ENCODE results near the gene APLN.

Gene APLN

GRCh38 chrX:129679901-129680300, 25.1 kb upstream of the APLN start:
- no peak for TF ChIP-seq Cebpa-rat (IDR thresholded peaks at IDR 0.05)
- Histone ChIP-seq H4K20me1 (no peaks in the 10 kb centered on the region; a peak in 1 of 22 replicates), H3K9ac (no peak overlapping the region), H3K27ac (no peak overlapping the region), H3K9me3 (replicated peaks in 1 of 11) (peaks cover 0 to 8% (median 0%) of the 10 kb centered on the region in 11 experiments; a peak in 3 of 22 replicates), H3K36me3 (no peaks in the 10 kb centered on the region), H3K4me3 (no peak overlapping the region), H3K27me3 (peaks cover 50 to 93% (median 79%) of the 10 kb centered on the region in 11 experiments), H3K4me2 (no peak overlapping the region), H3K4me1 (peaks cover 10 to 18% (median 16%) of the 10 kb centered on the region in 10 experiments; a peak in 17 of 20 replicates)

- TF ChIP-seq Cebpa-rat (IDR thresholded peaks at IDR 0.05): no peak
- peak overlapping the region; percentile 59 to 83 (median 71) for H3K4me2 ChIP-seq
- H3K9ac ChIP-seq: peak overlapping the region; percentile 30 to 69 (median 60); a peak in 15 of 22 replicates
- peaks cover 51 to 90% (median 71%) of the 10 kb centered on the region in 11 experiments for H3K27me3 ChIP-seq
- H4K20me1 ChIP-seq: no peaks in the 10 kb centered on the region; a peak in 1 of 22 replicates
- H3K4me3 ChIP-seq: peak overlapping the region; percentile 9 to 57 (median 40); a peak in 15 of 20 replicates
- no peaks in the 10 kb centered on the region for H3K36me3 ChIP-seq
- H3K9me3 ChIP-seq (replicated peaks in 1 of 11): peaks cover 0 to 8% (median 0%) of the 10 kb centered on the region in 11 experiments; a peak in 3 of 22 replicates
- H3K27ac ChIP-seq: peak overlapping the region in 9 of 11 experiments; percentile 46 to 70 (median 57); a peak in 13 of 22 replicates
- H3K4me1 ChIP-seq: peaks cover 10 to 18% (median 16%) of the 10 kb centered on the region in 10 experiments; a peak in 17 of 20 replicates
These were observed 23.9 kb upstream of the APLN start for GRCh38 chrX:129678614-129679195.

GRCh38 chrX:129667412-129667811, 12.7 kb upstream of the APLN start:
- H4K20me1 ChIP-seq: no peaks in the 10 kb centered on the region
- peaks cover 47 to 77% (median 69%) of the 10 kb centered on the region in 11 experiments for H3K27me3 ChIP-seq
- H3K4me2 ChIP-seq: no peak overlapping the region
- H3K27ac ChIP-seq: no peak overlapping the region
- peaks cover 10 to 13% (median 10%) of the 10 kb centered on the region in 10 experiments for H3K4me1 ChIP-seq
- peaks cover 20 to 41% (median 30%) of the 10 kb centered on the region in 11 experiments for H3K9me3 ChIP-seq (replicated peaks in 1 of 11)
- no peak overlapping the region for H3K4me3 ChIP-seq
- no peaks in the 10 kb centered on the region for H3K36me3 ChIP-seq
- no peak for TF ChIP-seq Cebpa-rat (IDR thresholded peaks at IDR 0.05)
- no peak overlapping the region for H3K9ac ChIP-seq

GRCh38 chrX:129665916-129666644, 11.3 kb upstream of the APLN start:
- H3K27ac ChIP-seq: no peak overlapping the region

GRCh38 chrX:129663171-129663570, 8.4 kb upstream of the APLN start:
- peaks cover 36 to 56% (median 50%) of the 10 kb centered on the region in 11 experiments for H3K9me3 ChIP-seq (replicated peaks in 1 of 11)
- H3K4me2 ChIP-seq: peak overlapping the region; percentile 5 to 57 (median 47); a peak in 20 of 22 replicates
- peaks cover 71 to 98% (median 93%) of the 10 kb centered on the region in 11 experiments for H3K27me3 ChIP-seq
- H3K9ac ChIP-seq: no peak overlapping the region
- H3K4me1 ChIP-seq: peaks cover 10 to 15% (median 10%) of the 10 kb centered on the region in 10 experiments
- no peaks in the 10 kb centered on the region for H3K36me3 ChIP-seq
- TF ChIP-seq Cebpa-rat (IDR thresholded peaks at IDR 0.05): no peak
- H4K20me1 ChIP-seq: no peaks in the 10 kb centered on the region
- H3K27ac ChIP-seq: no peak overlapping the region
- 0 out of 20 replicates have a peak overlapping the region, but pooled peaks of 1 of the 10 experiments have one; percentile 12 for H3K4me3 ChIP-seq

More at GRCh38 chrX:129665916-129666644, 11.3 kb upstream of the APLN start:
- H3K4me3 ChIP-seq: no peak overlapping the region
- peaks cover 10 to 15% (median 10%) of the 10 kb centered on the region in 10 experiments for H3K4me1 ChIP-seq
- peaks cover 59 to 90% (median 79%) of the 10 kb centered on the region in 11 experiments for H3K27me3 ChIP-seq
- TF ChIP-seq Cebpa-rat (IDR thresholded peaks at IDR 0.05): no peak
- peaks cover 16 to 44% (median 30%) of the 10 kb centered on the region in 11 experiments for H3K9me3 ChIP-seq (replicated peaks in 1 of 11)
- no peak overlapping the region for H3K4me2 ChIP-seq
- H3K9ac ChIP-seq: no peak overlapping the region
- no peaks in the 10 kb centered on the region for H3K36me3 ChIP-seq
- H4K20me1 ChIP-seq: no peaks in the 10 kb centered on the region

- H3K27me3 ChIP-seq: peaks cover 73 to 98% (median 96%) of the 10 kb centered on the region in 11 experiments
- no peak overlapping the region for H3K9ac ChIP-seq
- no peak overlapping the region for H3K4me2 ChIP-seq
- peaks cover 10 to 15% (median 10%) of the 10 kb centered on the region in 10 experiments for H3K4me1 ChIP-seq
- H3K36me3 ChIP-seq: no peaks in the 10 kb centered on the region
- no peak overlapping the region for H3K27ac ChIP-seq
- no peak overlapping the region for H3K4me3 ChIP-seq
- H3K9me3 ChIP-seq (replicated peaks in 1 of 11): peaks cover 20 to 41% (median 37%) of the 10 kb centered on the region in 11 experiments
- no peak for TF ChIP-seq Cebpa-rat (IDR thresholded peaks at IDR 0.05)
- no peaks in the 10 kb centered on the region for H4K20me1 ChIP-seq
These were observed 6.6 kb upstream of the APLN start for GRCh38 chrX:129661369-129661768.

GRCh38 chrX:129659861-129660260, 5.1 kb upstream of the APLN start:
- TF ChIP-seq Cebpa-rat (IDR thresholded peaks at IDR 0.05): no peak
- H3K9me3 ChIP-seq (replicated peaks in 1 of 11): peaks cover 20 to 41% (median 36%) of the 10 kb centered on the region in 11 experiments
- H3K27me3 ChIP-seq: peaks cover 77 to 100% (median 97%) of the 10 kb centered on the region in 11 experiments

GRCh38 chrX:129659141-129659540, 4.4 kb upstream of the APLN start:
- no peak overlapping the region for H3K27ac ChIP-seq
- peaks cover 0 to 19% (median 0%) of the 10 kb centered on the region in 11 experiments; a peak in 5 of 22 replicates for H4K20me1 ChIP-seq
- no peak overlapping the region for H3K4me2 ChIP-seq
- peaks cover 10 to 22% (median 17%) of the 10 kb centered on the region in 10 experiments for H3K4me1 ChIP-seq
- peaks cover 20 to 45% (median 37%) of the 10 kb centered on the region in 11 experiments for H3K9me3 ChIP-seq (replicated peaks in 1 of 11)
- no peaks in the 10 kb centered on the region for H3K36me3 ChIP-seq
- H3K4me3 ChIP-seq: no peak overlapping the region
- H3K27me3 ChIP-seq: peaks cover 77 to 100% (median 97%) of the 10 kb centered on the region in 11 experiments
- no peak overlapping the region for H3K9ac ChIP-seq
- no peak for TF ChIP-seq Cebpa-rat (IDR thresholded peaks at IDR 0.05)

More at GRCh38 chrX:129659861-129660260, 5.1 kb upstream of the APLN start:
- Histone ChIP-seq H3K4me2 (no peak overlapping the region), H3K36me3 (no peaks in the 10 kb centered on the region), H3K4me1 (peaks cover 10 to 19% (median 14%) of the 10 kb centered on the region in 10 experiments), H3K4me3 (no peak overlapping the region), H4K20me1 (peaks cover 0 to 12% (median 0%) of the 10 kb centered on the region in 11 experiments; a peak in 5 of 22 replicates), H3K9ac (no peak overlapping the region), H3K27ac (no peak overlapping the region)

GRCh38 chrX:129658429-129658828, 3.7 kb upstream of the APLN start:
- H3K4me2 ChIP-seq: no peak overlapping the region
- peaks cover 0 to 26% (median under 1%) of the 10 kb centered on the region in 11 experiments; a peak in 6 of 22 replicates for H4K20me1 ChIP-seq
- no peak overlapping the region for H3K27ac ChIP-seq
- H3K9ac ChIP-seq: no peak overlapping the region
- H3K36me3 ChIP-seq: no peaks in the 10 kb centered on the region
- H3K4me3 ChIP-seq: no peak overlapping the region
- peaks cover 15 to 27% (median 22%) of the 10 kb centered on the region in 10 experiments for H3K4me1 ChIP-seq
- H3K9me3 ChIP-seq (replicated peaks in 1 of 11): peaks cover 20 to 45% (median 37%) of the 10 kb centered on the region in 11 experiments
- H3K27me3 ChIP-seq: peaks cover 77 to 100% (median 97%) of the 10 kb centered on the region in 11 experiments
- TF ChIP-seq Cebpa-rat (IDR thresholded peaks at IDR 0.05): no peak
